CD4-positive, alpha-beta T cell (primary cell): ENCODE results near the gene ATP2A1. TPM values are rescaled to one million over a fixed set of nuclear protein-coding genes. Genes with fewer than 3 reads are reported as not detected.

Experiments used
- ATAC-seq: fragments of 200-7000 bp; cut with Tn5 transposase; one replicate; pipeline ENCODE4 v1.10.0; 2022; ENCODE audit warnings: mild to moderate bottlenecking; ENCODE audit not compliant: poor library complexity
- CTCF ChIA-PET: fragments of 350-600 bp; sonication (Branson Sonifier 250); formaldehyde crosslinking; loops from one replicate; lab custom pipeline; 2021; ENCODE audit warnings: antibody characterized with exemption, inconsistent platforms; lab: Charles Lee
- POLR2A ChIA-PET: fragments of 350-600 bp; sonication (Branson Sonifier 250); formaldehyde crosslinking; loops from one replicate; lab custom pipeline; 2021; ENCODE audit warnings: antibody characterized with exemption, inconsistent platforms; lab: Charles Lee
- DNase-seq, 14 experiments: peaks; one replicate each; pipeline ENCODE4 v3.0.0-alpha.2; 2013 to 2020; ENCODE audit warnings: mixed read lengths in 2 of 14
- H3K27ac ChIP-seq, 2 donors: one replicate each; pipeline versions ENCODE4 v1.5.1 to v1.7.0; 2013; ENCODE audit warnings: low read length in 2 of 2, low read depth in 1 of 2, mild to moderate bottlenecking in 1 of 2
- H3K27me3 ChIP-seq, 2 experiments: 1 replicate in 1 of 2; 2 replicates in 1 of 2; pipeline versions ENCODE4 v1.6.1 to v1.7.0; 2013; ENCODE audit warnings: low read length in 2 of 2, control low read depth in 1 of 2, mild to moderate bottlenecking in 1 of 2, moderate library complexity in 1 of 2; ENCODE audit not compliant: insufficient read depth in 2 of 2, control insufficient read depth in 1 of 2
- H3K36me3 ChIP-seq: one replicate; pipeline ENCODE4 v1.6.1; 2013; ENCODE audit warnings: low read length, control low read depth; ENCODE audit not compliant: insufficient read depth
- H3K4me1 ChIP-seq: one replicate; pipeline ENCODE4 v1.6.1; 2013; ENCODE audit warnings: low read length, control low read depth; ENCODE audit not compliant: insufficient read depth
- H3K4me3 ChIP-seq: one replicate; pipeline ENCODE4 v1.5.1; 2013; ENCODE audit warnings: mild to moderate bottlenecking, low read length, moderate library complexity
- H3K9me3 ChIP-seq, 2 experiments: 1 replicate in 1 of 2; 2 replicates in 1 of 2; pipeline versions ENCODE4 v1.6.1 to v1.7.0; 2013; ENCODE audit warnings: low read length in 2 of 2, mild to moderate bottlenecking in 2 of 2, control low read depth in 1 of 2, moderate library complexity in 1 of 2; ENCODE audit not compliant: control insufficient read depth in 1 of 2, insufficient read depth in 1 of 2
- H3K27ac Mint-ChIP-seq: one replicate; pipeline ENCODE4 v1.8.0; 2020; ENCODE audit warnings: mixed read lengths
- H3K27me3 Mint-ChIP-seq: one replicate; pipeline ENCODE4 v1.8.0; 2021; ENCODE audit warnings: mixed read lengths
- H3K36me3 Mint-ChIP-seq: one replicate; pipeline ENCODE4 v1.8.0; 2021; ENCODE audit warnings: low read depth, mixed read lengths
- H3K4me1 Mint-ChIP-seq: one replicate; pipeline ENCODE4 v1.8.0; 2021; ENCODE audit warnings: low read depth, mixed read lengths
- H3K4me3 Mint-ChIP-seq: one replicate; pipeline ENCODE4 v1.8.0; 2020; ENCODE audit warnings: mild to moderate bottlenecking, mixed read lengths
- H3K9me3 Mint-ChIP-seq: one replicate; pipeline ENCODE4 v1.8.0; 2020; ENCODE audit warnings: mixed read lengths
- intact Hi-C, 2 experiments: fragments of 100-400 bp; cut with DNase I in 1 of 2; cut with micrococcal nuclease in 1 of 2; formaldehyde crosslinking; loops; one replicate each; pipeline versions ENCODE4 v1.15.1 to v1.9.0; 2023 to 2025; cut with DNase I, micrococcal nuclease
- total RNA-seq, 174 experiments: library from RNA in 2 of 174; stranded (reverse) in 2 of 174; gene quantifications; one replicate each; pipeline ENCODE4 v1.2.3 and lab custom pipeline; 2021 to 2026
- TF ChIP-seq, protein P1 (sequence below): fragments of 200-600 bp; IDR thresholded peaks from one replicate; pipeline ENCODE4 v1.8.0; 2022; ENCODE audit warnings: antibody characterized with exemption, mild to moderate bottlenecking

ATP2A1 gene
- total RNA-seq, 2 experiments from 2014 or later: 0.56 to 0.77 TPM

DNA sequence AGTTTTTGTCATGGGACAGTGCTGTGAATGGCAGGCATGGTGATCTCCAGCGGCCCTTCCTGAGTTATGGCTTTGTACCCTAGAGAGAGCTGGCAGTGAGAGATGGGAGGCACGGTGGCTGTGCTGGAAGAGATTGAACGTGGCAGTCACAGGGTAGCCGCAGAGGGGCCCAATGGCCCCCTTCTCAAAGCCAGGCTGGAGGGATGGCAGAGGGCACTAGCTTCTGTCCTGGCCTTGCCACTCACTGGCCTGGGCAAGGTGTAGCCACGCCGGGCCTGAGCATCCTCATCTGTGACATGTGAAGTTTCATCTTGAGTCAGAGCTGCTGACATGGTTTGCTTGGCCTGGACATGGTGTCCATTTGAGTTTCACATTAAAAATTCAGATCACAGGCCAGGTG lies 3.9 kb upstream of the ATP2A1 start:
- CTCF ChIA-PET: interaction anchor here (2.8 kb wide), 1 partner anchor 28 kb away, joined by 9 read pairs; the partner anchor contains the start of gene TUFM
- POLR2A ChIA-PET: interaction anchor here (0.9 kb wide), 1 partner anchor 12 kb away, joined by 5 read pairs; no protein-coding TSS in a partner anchor

DNA sequence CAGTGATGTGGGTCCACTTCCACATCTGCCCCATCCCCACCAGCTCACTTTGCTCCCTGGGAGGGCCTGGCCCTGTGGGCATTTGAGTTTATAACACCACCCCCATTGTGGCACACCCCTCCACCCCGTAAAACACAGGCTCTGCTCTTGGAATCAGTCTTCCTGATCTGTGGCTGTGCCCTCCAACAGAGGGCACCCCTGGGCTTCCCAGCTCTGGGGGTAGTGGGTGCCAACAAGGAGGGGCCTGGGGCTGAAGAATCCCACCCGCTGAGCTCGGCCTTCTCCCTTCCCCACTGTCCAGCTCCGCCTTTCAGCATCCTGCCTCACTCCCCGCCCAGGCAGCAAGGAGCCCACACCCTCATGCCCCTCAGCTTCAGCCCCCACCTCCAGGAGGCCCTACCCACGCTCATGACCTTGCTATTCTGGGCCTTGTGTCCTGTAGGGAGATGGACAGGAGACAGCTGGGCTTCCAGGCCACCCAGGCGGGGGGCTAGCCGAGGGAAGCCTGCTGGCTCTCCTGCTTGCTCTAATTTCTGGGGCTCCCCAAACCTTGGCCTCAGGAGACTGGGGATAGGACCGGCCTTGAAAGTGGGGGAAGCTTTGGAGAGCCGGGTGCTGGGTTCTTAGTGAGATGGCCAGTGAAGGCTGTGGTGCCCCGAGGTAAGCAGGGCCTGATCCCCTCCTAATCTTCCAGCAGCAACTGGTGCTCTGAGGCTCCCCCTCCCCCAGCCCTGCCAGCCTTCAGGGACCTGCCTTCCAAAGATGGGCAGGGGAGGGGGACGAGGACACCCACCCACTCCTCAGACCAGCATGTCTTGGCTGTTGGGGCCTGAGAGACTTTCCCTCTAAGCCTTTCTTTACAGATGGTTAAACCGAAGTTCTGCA lies 2.9 kb upstream of the ATP2A1 start:
- peaks cover 23% of the 10 kb centered on the region for H3K36me3 Mint-ChIP-seq
- DNase-seq (no peak), ATAC-seq (no peak)
- H3K27ac Mint-ChIP-seq: no peak overlapping the region
- Histone ChIP-seq H3K4me3 (no peak overlapping the region), H3K9me3 (no peaks in the 10 kb centered on the region), H3K27ac (no peak overlapping the region), H3K36me3 (peaks cover 35% of the 10 kb centered on the region), H3K4me1 (peaks cover 16% of the 10 kb centered on the region), H3K27me3 (peaks cover 0 to 2% of the 10 kb centered on the region in 2 experiments)
- POLR2A ChIA-PET: interaction anchor here (0.6 to 0.8 kb wide), 3 partner anchors 56 to 99 kb away, joined by 3 read pairs; no protein-coding TSS in a partner anchor
- H3K9me3 Mint-ChIP-seq: no peaks in the 10 kb centered on the region
- CTCF ChIA-PET: interaction anchor here (0.7 to 2.8 kb wide), 2 partner anchors 29 to 51 kb away, joined by 3 to 9 read pairs; partner anchors contain the start of gene TUFM
- TF ChIP-seq, protein P1, sequence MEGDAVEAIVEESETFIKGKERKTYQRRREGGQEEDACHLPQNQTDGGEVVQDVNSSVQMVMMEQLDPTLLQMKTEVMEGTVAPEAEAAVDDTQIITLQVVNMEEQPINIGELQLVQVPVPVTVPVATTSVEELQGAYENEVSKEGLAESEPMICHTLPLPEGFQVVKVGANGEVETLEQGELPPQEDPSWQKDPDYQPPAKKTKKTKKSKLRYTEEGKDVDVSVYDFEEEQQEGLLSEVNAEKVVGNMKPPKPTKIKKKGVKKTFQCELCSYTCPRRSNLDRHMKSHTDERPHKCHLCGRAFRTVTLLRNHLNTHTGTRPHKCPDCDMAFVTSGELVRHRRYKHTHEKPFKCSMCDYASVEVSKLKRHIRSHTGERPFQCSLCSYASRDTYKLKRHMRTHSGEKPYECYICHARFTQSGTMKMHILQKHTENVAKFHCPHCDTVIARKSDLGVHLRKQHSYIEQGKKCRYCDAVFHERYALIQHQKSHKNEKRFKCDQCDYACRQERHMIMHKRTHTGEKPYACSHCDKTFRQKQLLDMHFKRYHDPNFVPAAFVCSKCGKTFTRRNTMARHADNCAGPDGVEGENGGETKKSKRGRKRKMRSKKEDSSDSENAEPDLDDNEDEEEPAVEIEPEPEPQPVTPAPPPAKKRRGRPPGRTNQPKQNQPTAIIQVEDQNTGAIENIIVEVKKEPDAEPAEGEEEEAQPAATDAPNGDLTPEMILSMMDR: no peak
- intact Hi-C loops: no loop called here
- no peak overlapping the region for H3K4me3 Mint-ChIP-seq
- peaks cover 8% of the 10 kb centered on the region for H3K4me1 Mint-ChIP-seq
- H3K27me3 Mint-ChIP-seq: no peaks in the 10 kb centered on the region

More for the DNA sequence above, 3.9 kb upstream of the ATP2A1 start:
- Mint-ChIP-seq H3K9me3 (no peaks in the 10 kb centered on the region), H3K4me3 (no peak overlapping the region), H3K27ac (no peak overlapping the region), H3K36me3 (peaks cover 32% of the 10 kb centered on the region), H3K4me1 (peaks cover 5% of the 10 kb centered on the region), H3K27me3 (no peaks in the 10 kb centered on the region)
- DNase-seq (no peak), ATAC-seq (no peak)
- Histone ChIP-seq H3K36me3 (peaks cover 44% of the 10 kb centered on the region), H3K4me3 (no peak overlapping the region), H3K27ac (no peak overlapping the region), H3K4me1 (peaks cover 9% of the 10 kb centered on the region), H3K27me3 (no peaks in the 10 kb centered on the region), H3K9me3 (no peaks in the 10 kb centered on the region)
- intact Hi-C loops: no loop called here
- TF ChIP-seq, protein P1: no peak

DNA sequence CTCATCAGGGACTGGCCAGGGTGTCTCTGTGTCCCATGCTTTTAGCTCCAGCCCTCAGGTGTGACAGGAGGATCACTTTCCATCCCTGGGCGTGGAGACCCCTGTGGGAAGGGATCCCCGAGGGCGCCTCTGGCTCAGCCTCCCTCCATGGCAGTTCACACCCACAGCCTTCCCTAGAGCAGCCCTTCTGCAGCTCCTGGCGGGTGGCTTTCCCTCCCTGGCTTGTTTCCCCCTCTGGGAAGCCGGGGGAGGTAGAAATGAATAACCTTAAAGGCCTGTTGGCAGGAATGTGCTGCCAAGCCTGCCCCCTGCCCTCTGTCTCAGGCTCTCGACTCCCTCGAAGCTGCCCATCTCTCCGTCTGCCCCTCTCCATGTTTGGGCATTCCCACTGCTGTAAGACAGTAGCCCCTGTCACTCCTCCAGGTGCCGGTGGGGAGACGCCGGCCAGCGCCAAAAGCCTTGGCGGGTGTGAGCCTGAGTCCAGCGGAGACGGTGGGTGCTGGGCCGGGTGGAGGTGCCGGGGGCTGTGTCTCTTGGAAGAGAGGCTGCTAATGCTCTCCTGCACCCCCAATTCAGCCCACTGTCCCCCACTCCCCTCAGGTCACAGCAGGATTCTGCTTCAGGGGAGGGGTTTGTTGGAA lies 2.1 kb upstream of the ATP2A1 start:
- H3K27ac ChIP-seq: no peak overlapping the region

More for the DNA sequence above, 2.1 kb upstream of the ATP2A1 start:
- peaks cover 3% of the 10 kb centered on the region for H3K27me3 Mint-ChIP-seq
- ChIA-PET CTCF (no interaction called here), POLR2A (interaction anchor here (0.6 to 0.8 kb wide), 2 partner anchors 71 to 98 kb away, joined by 3 read pairs; no protein-coding TSS in a partner anchor)
- no peaks in the 10 kb centered on the region for H3K9me3 Mint-ChIP-seq
- H3K4me1 ChIP-seq: peaks cover 20% of the 10 kb centered on the region
- no peak overlapping the region for H3K4me3 Mint-ChIP-seq
- H3K27ac Mint-ChIP-seq: no peak overlapping the region
- H3K36me3 Mint-ChIP-seq: peaks cover 17% of the 10 kb centered on the region
- TF ChIP-seq, protein P1: no peak
- no peak overlapping the region for H3K4me3 ChIP-seq
- peaks cover 30% of the 10 kb centered on the region for H3K36me3 ChIP-seq
- H3K27me3 ChIP-seq: peaks cover 0 to 9% of the 10 kb centered on the region in 2 experiments
- no peaks in the 10 kb centered on the region for H3K9me3 ChIP-seq
- peaks cover 8% of the 10 kb centered on the region for H3K4me1 Mint-ChIP-seq
- no peak for ATAC-seq
- DNase-seq: no peak
- intact Hi-C loops: no loop called here
